ENCODE results near the gene AP1B1.

AP1B1 gene

GRCh38 chr22:29302681-29303465 is 85.5 kb downstream of the AP1B1 start:
- Histone ChIP-seq H3K4me3 (no peak overlapping the region), H3K9ac (no peak overlapping the region), H3K4me2 (peak overlapping the region; percentile 100), H3K27ac (peak overlapping the region; percentile 15; the same call in 1 of the 2 replicates), H3K36me3 (peaks cover 40% of the 10 kb centered on the region), H4K20me1 (peaks cover 63% of the 10 kb centered on the region), H3K4me1 (peaks cover 50% of the 10 kb centered on the region), H3K27me3 (peaks cover 23% of the 10 kb centered on the region), H3K9me3 (no peaks in the 10 kb centered on the region)
- no peak for TF ChIP-seq Cebpa-rat (IDR thresholded peaks at IDR 0.05)

GRCh38 chr22:29302402-29302680 is 86.0 kb downstream of the AP1B1 start:
- peak overlapping the region; percentile 100 for H3K4me2 ChIP-seq
- H3K27ac ChIP-seq = no peak overlapping the region
- H3K4me3 ChIP-seq = no peak overlapping the region
- H3K36me3 ChIP-seq = peaks cover 45% of the 10 kb centered on the region
- H3K4me1 ChIP-seq = peaks cover 50% of the 10 kb centered on the region
- H3K27me3 ChIP-seq = peaks cover 18% of the 10 kb centered on the region
- no peaks in the 10 kb centered on the region for H3K9me3 ChIP-seq
- no peak for TF ChIP-seq Cebpa-rat (IDR thresholded peaks at IDR 0.05)
- peaks cover 63% of the 10 kb centered on the region for H4K20me1 ChIP-seq
- no peak overlapping the region for H3K9ac ChIP-seq

GRCh38 chr22:29301716-29302401 is 86.5 kb downstream of the AP1B1 start:
- no peak overlapping the region for H3K9ac ChIP-seq
- H4K20me1 ChIP-seq = peaks cover 66% of the 10 kb centered on the region
- H3K27ac ChIP-seq = no peak overlapping the region
- H3K4me3 ChIP-seq = no peak overlapping the region
- peaks cover 50% of the 10 kb centered on the region for H3K36me3 ChIP-seq
- peaks cover 50% of the 10 kb centered on the region for H3K4me1 ChIP-seq
- H3K4me2 ChIP-seq = peak overlapping the region; percentile 100; the same call in 1 of the 2 replicates
- TF ChIP-seq Cebpa-rat (IDR thresholded peaks at IDR 0.05) = no peak
- H3K9me3 ChIP-seq = no peaks in the 10 kb centered on the region
- peaks cover 13% of the 10 kb centered on the region for H3K27me3 ChIP-seq

- no peak overlapping the region for H3K27ac ChIP-seq
- H4K20me1 ChIP-seq = peaks cover 75% of the 10 kb centered on the region
- no peak overlapping the region for H3K4me3 ChIP-seq
- TF ChIP-seq Cebpa-rat (IDR thresholded peaks at IDR 0.05) = no peak
- peaks cover 44% of the 10 kb centered on the region for H3K4me1 ChIP-seq
- H3K36me3 ChIP-seq = peaks cover 59% of the 10 kb centered on the region
- no peaks in the 10 kb centered on the region for H3K9me3 ChIP-seq
- peaks cover 5% of the 10 kb centered on the region; the same call in 1 of the 2 replicates for H3K27me3 ChIP-seq
- H3K9ac ChIP-seq = no peak overlapping the region
- H3K4me2 ChIP-seq = no peak overlapping the region
Measured at GRCh38 chr22:29300807-29301601, 87.4 kb downstream of the AP1B1 start.

GRCh38 chr22:29300467-29300806 is 87.9 kb downstream of the AP1B1 start:
- Histone ChIP-seq H3K4me3 (no peak overlapping the region), H3K27me3 (peaks cover 1% of the 10 kb centered on the region; the same call in 1 of the 2 replicates), H3K4me2 (no peak overlapping the region), H3K36me3 (peaks cover 64% of the 10 kb centered on the region), H4K20me1 (peaks cover 80% of the 10 kb centered on the region), H3K4me1 (peaks cover 38% of the 10 kb centered on the region), H3K9ac (no peak overlapping the region), H3K27ac (no peak overlapping the region), H3K9me3 (no peaks in the 10 kb centered on the region)
- TF ChIP-seq Cebpa-rat (IDR thresholded peaks at IDR 0.05) = no peak

GRCh38 chr22:29299136-29299900 is 89.1 kb downstream of the AP1B1 start:
- no peaks in the 10 kb centered on the region for H3K27me3 ChIP-seq
- H3K27ac ChIP-seq = no peak overlapping the region
- TF ChIP-seq Cebpa-rat (IDR thresholded peaks at IDR 0.05) = no peak
- peaks cover 92% of the 10 kb centered on the region for H4K20me1 ChIP-seq
- no peak overlapping the region for H3K4me3 ChIP-seq
- H3K4me2 ChIP-seq = no peak overlapping the region
- peaks cover 75% of the 10 kb centered on the region for H3K36me3 ChIP-seq
- no peaks in the 10 kb centered on the region for H3K9me3 ChIP-seq
- no peak overlapping the region for H3K9ac ChIP-seq
- H3K4me1 ChIP-seq = peaks cover 27% of the 10 kb centered on the region

GRCh38 chr22:29298641-29299040 is 89.7 kb downstream of the AP1B1 start:
- Histone ChIP-seq H3K36me3 (peaks cover 82% of the 10 kb centered on the region), H3K9ac (no peak overlapping the region), H3K27me3 (no peaks in the 10 kb centered on the region), H3K9me3 (no peaks in the 10 kb centered on the region), H3K27ac (no peak overlapping the region), H3K4me3 (no peak overlapping the region), H3K4me2 (no peak overlapping the region), H3K4me1 (peaks cover 20% of the 10 kb centered on the region), H4K20me1 (peaks cover 98% of the 10 kb centered on the region)
- TF ChIP-seq Cebpa-rat (IDR thresholded peaks at IDR 0.05) = no peak

GRCh38 chr22:29292379-29292778 is 96.0 kb downstream of the AP1B1 start:
- Histone ChIP-seq H3K36me3 (peaks cover 98% of the 10 kb centered on the region), H3K4me2 (no peak overlapping the region), H4K20me1 (peaks cover 100% of the 10 kb centered on the region), H3K9ac (no peak overlapping the region), H3K27me3 (no peaks in the 10 kb centered on the region), H3K9me3 (no peaks in the 10 kb centered on the region), H3K27ac (no peak overlapping the region), H3K4me1 (no peaks in the 10 kb centered on the region), H3K4me3 (no peak overlapping the region)
- no peak for TF ChIP-seq Cebpa-rat (IDR thresholded peaks at IDR 0.05)

GRCh38 chr22:29291215-29291614 is 97.2 kb downstream of the AP1B1 start:
- peaks cover 100% of the 10 kb centered on the region for H4K20me1 ChIP-seq

More at GRCh38 chr22:29291215-29291614, 97.2 kb downstream of the AP1B1 start:
- Histone ChIP-seq H3K27me3 (no peaks in the 10 kb centered on the region), H3K4me3 (no peak overlapping the region), H3K9ac (no peak overlapping the region), H3K36me3 (peaks cover 98% of the 10 kb centered on the region), H3K4me1 (no peaks in the 10 kb centered on the region), H3K4me2 (no peak overlapping the region), H3K9me3 (no peaks in the 10 kb centered on the region), H3K27ac (no peak overlapping the region)
- TF ChIP-seq Cebpa-rat (IDR thresholded peaks at IDR 0.05) = no peak

Measured in BLaER1 (cell line).